MCF 10A (cell line): Measurements from ENCODE around the gene NCK2. TPM values are rescaled to one million over a fixed set of nuclear protein-coding genes. Genes with fewer than 3 reads are reported as not detected.
"Not testable (repeated sequence)": the region's sequence is repeated elsewhere in the genome, so short reads cannot be mapped to it uniquely, and the experiment has no call there.

Experiments
- BruUV-seq: library from RNA; stranded (reverse); fragments of 400-500 nt; replicated peaks from 2 replicates; lab custom pipeline; 2021; lab: Mats Ljungman, UMichigan
- CTCF ChIA-PET: fragments of 300-600 bp; sonication (Branson Sonifier 250); formaldehyde crosslinking; extraction: SDS; loops from one replicate; lab custom pipeline; 2021; ENCODE audit warnings: antibody characterized with exemption, inconsistent platforms; lab: Yijun Ruan, JAX
- POLR2A ChIA-PET: fragments of 300-600, 350-650 bp; sonication (Branson Sonifier 250); formaldehyde crosslinking; extraction: SDS; loops from one replicate; lab custom pipeline; 2020; ENCODE audit warnings: antibody characterized with exemption, inconsistent platforms; lab: Yijun Ruan, JAX
- DNase-seq: peaks from one replicate; pipeline ENCODE4 v3.0.0-alpha.2; 2018; ENCODE audit not compliant: unreplicated experiment
- H3K27ac Mint-ChIP-seq: one replicate; pipeline ENCODE4 v1.8.0; 2022; ENCODE audit warnings: mild to moderate bottlenecking, low read depth, mixed read lengths; ENCODE audit not compliant: unreplicated experiment
- H3K27me3 Mint-ChIP-seq: one replicate; pipeline ENCODE4 v1.8.0; 2022; ENCODE audit warnings: mixed read lengths; ENCODE audit not compliant: insufficient read depth, unreplicated experiment
- H3K36me3 Mint-ChIP-seq: one replicate; pipeline ENCODE4 v1.8.0; 2022; ENCODE audit warnings: mild to moderate bottlenecking, moderate library complexity, mixed read lengths; ENCODE audit not compliant: insufficient read depth, unreplicated experiment
- H3K4me1 Mint-ChIP-seq: one replicate; pipeline ENCODE4 v1.8.0; 2022; ENCODE audit warnings: mixed read lengths; ENCODE audit not compliant: insufficient read depth, unreplicated experiment
- H3K4me3 Mint-ChIP-seq: one replicate; pipeline ENCODE4 v1.8.0; 2022; ENCODE audit warnings: mild to moderate bottlenecking, moderate library complexity, mixed read lengths; ENCODE audit not compliant: unreplicated experiment
- H3K9me3 Mint-ChIP-seq: one replicate; pipeline ENCODE4 v1.8.0; 2022; ENCODE audit warnings: mixed read lengths; ENCODE audit not compliant: unreplicated experiment
- CTCF ChIP-seq: fragments of 200-600 bp; IDR thresholded peaks from one replicate; pipeline ENCODE4 v1.8.0; 2022; ENCODE audit warnings: antibody characterized with exemption, mild to moderate bottlenecking; ENCODE audit not compliant: unreplicated experiment
- intact Hi-C: fragments of 100-400 bp; cut with micrococcal nuclease; formaldehyde crosslinking; loops from 2 replicates; pipeline ENCODE4 v1.14.1; 2022
- total RNA-seq: library from RNA; stranded (reverse); gene quantifications from 2 replicates; pipeline ENCODE4 v1.2.3, GENCODE V29; 2022

NCK2 gene
- total RNA-seq, 1 experiment from 2014 or later: 36.5 TPM

GRCh38 chr2:105768961-105769452, 24.3 kb downstream of the NCK2 start:
- ChIA-PET POLR2A (interaction anchor here (0.8 kb wide), 1 partner anchor 21 kb away, joined by 3 read pairs; no protein-coding TSS in a partner anchor), CTCF (interaction anchor here (0.8 to 1.4 kb wide), 2 partner anchors 8 to 87 kb away, joined by 3 to 4 read pairs; no protein-coding TSS in a partner anchor)
- intact Hi-C loops: no loop called here
- H3K27ac Mint-ChIP-seq: peak overlapping the region; percentile 66
- H3K36me3 Mint-ChIP-seq: no peaks in the 10 kb centered on the region
- BruUV-seq: no TSS peak
- DNase-seq: no peak
- H3K27me3 Mint-ChIP-seq: no peaks in the 10 kb centered on the region
- no peak for TF ChIP-seq CTCF
- peaks cover 16% of the 10 kb centered on the region for H3K4me1 Mint-ChIP-seq
- H3K9me3 Mint-ChIP-seq: no peaks in the 10 kb centered on the region
- H3K4me3 Mint-ChIP-seq: no peak overlapping the region

- ChIA-PET POLR2A (no interaction called here), CTCF (interaction anchor here (0.8 to 1.4 kb wide), 2 partner anchors 8 to 87 kb away, joined by 3 to 4 read pairs; no protein-coding TSS in a partner anchor)
- DNase-seq: no peak
These were observed 24.8 kb downstream of the NCK2 start for GRCh38 chr2:105769504-105769903.

DNA sequence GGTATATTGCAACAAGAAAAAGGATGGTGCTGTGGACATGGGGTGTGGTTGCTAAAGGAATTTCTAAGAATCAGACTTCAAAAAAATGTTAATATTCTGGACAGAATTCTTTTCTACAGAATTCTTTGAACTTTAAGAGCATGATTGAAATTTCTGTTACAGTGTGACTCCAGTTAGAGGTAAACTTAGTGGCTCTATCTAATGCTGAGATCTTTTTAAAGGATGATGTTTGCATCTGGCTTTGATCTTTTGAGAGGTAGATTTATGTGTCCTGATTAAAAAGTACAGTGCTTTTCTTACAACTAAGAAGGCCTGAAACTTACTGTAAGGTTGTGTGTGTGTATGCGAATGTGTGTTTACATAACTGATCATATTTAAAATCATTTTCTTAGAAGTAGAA, 25.4 kb downstream of the NCK2 start:
- ChIA-PET POLR2A (no interaction called here), CTCF (no interaction called here)
- DNase-seq: no peak
- Mint-ChIP-seq H3K4me3 (no peak overlapping the region), H3K36me3 (no peaks in the 10 kb centered on the region), H3K9me3 (no peaks in the 10 kb centered on the region), H3K27ac (no peak overlapping the region), H3K27me3 (no peaks in the 10 kb centered on the region), H3K4me1 (peaks cover 26% of the 10 kb centered on the region)
- intact Hi-C loops: no loop called here
- no TSS peak for BruUV-seq
- TF ChIP-seq CTCF: no peak

More at GRCh38 chr2:105769504-105769903, 24.8 kb downstream of the NCK2 start:
- Mint-ChIP-seq H3K4me1 (peaks cover 20% of the 10 kb centered on the region), H3K36me3 (no peaks in the 10 kb centered on the region), H3K4me3 (no peak overlapping the region), H3K27ac (peak overlapping the region; percentile 66), H3K9me3 (no peaks in the 10 kb centered on the region), H3K27me3 (no peaks in the 10 kb centered on the region)
- BruUV-seq: no TSS peak
- intact Hi-C loops: no loop called here
- TF ChIP-seq CTCF: no peak

DNA sequence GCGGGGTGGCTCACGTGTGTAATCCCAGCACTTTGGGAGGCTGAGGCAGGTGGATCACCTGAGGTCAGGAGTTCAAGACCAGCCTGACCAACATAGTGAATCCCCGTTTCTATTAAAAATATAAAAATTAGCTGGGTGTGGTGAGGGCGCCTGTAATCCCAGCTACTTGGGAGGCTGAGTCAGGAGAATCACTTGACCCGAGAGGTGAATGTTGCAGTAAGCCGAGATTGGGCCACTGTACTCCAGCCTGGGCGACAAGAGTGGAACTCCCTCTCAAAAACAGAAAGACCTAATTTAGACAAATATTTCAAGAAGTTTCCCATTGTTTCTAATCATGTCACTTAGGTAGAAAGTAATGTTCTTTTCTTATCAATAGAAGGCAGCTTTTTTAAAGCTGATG, 26.6 kb downstream of the NCK2 start:
- H3K4me3 Mint-ChIP-seq, H3K9me3 Mint-ChIP-seq, intact Hi-C loops, DNase-seq, BruUV-seq, H3K36me3 Mint-ChIP-seq, H3K27me3 Mint-ChIP-seq, CTCF ChIA-PET: not testable (repeated sequence)
- Mint-ChIP-seq H3K4me1 (peaks cover 27% of the 10 kb centered on the region), H3K27ac (peak overlapping the region; percentile 51)
- POLR2A ChIA-PET: interaction anchor here (1.2 kb wide), 1 partner anchor 26 kb away, joined by 4 read pairs; no protein-coding TSS in a partner anchor
